ENCODE results near the gene DENND1A.

DNA sequence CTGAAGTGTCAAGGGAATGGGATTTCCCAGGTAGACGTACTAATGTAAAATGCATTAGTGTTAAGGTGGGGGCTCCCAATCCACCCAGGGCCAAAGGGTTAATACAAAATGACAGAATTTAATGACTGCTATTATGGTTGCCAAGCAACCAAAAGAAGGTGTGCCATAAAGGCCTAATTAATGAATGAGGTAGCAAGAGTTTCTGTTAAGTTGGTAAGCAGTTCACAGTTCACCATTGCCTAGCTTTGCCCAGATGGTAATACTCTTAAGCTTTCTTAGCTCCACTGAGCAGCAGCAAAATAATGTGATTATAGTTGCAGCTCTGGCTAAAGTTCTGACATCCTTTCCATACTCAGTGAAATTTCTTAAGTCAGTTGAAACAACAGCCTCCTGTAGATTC lies 211.7 kb downstream of the DENND1A start:
- TF ChIP-seq, protein P1, sequence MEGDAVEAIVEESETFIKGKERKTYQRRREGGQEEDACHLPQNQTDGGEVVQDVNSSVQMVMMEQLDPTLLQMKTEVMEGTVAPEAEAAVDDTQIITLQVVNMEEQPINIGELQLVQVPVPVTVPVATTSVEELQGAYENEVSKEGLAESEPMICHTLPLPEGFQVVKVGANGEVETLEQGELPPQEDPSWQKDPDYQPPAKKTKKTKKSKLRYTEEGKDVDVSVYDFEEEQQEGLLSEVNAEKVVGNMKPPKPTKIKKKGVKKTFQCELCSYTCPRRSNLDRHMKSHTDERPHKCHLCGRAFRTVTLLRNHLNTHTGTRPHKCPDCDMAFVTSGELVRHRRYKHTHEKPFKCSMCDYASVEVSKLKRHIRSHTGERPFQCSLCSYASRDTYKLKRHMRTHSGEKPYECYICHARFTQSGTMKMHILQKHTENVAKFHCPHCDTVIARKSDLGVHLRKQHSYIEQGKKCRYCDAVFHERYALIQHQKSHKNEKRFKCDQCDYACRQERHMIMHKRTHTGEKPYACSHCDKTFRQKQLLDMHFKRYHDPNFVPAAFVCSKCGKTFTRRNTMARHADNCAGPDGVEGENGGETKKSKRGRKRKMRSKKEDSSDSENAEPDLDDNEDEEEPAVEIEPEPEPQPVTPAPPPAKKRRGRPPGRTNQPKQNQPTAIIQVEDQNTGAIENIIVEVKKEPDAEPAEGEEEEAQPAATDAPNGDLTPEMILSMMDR (IDR thresholded peaks at IDR 0.05): no peak
- no peak for TF ChIP-seq POLR2A (IDR thresholded peaks at IDR 0.05)
